Measurements from ENCODE around the gene KMO. TPM values are rescaled to one million over a fixed set of nuclear protein-coding genes. Genes with fewer than 3 reads are reported as not detected.

Gene KMO
- total RNA-seq, 1 donor from 2014 or later, result not detected

- no peak for TF ChIP-seq CTCF (IDR thresholded peaks at IDR 0.05; ENCODE audit: unreplicated experiment)
- Mint-ChIP-seq H3K4me1 (ENCODE audit: low read depth) (peaks cover 9% of the 10 kb centered on the region), H3K36me3 (ENCODE audit: insufficient read depth) (no peaks in the 10 kb centered on the region), H3K4me3 (ENCODE audit: low read depth) (no peak overlapping the region), H3K27ac (no peak overlapping the region), H3K9me3 (ENCODE audit: low read depth) (no peaks in the 10 kb centered on the region), H3K27me3 (no peaks in the 10 kb centered on the region)
- DNase-seq (ENCODE audit: low spot score, unreplicated experiment), result no peak
Measured at GRCh38 chr1:241527146-241527545, 5.0 kb upstream of the KMO start.

- peak overlapping the region; percentile 76 for H3K4me3 Mint-ChIP-seq (ENCODE audit: low read depth)
- H3K4me1 Mint-ChIP-seq (ENCODE audit: low read depth), result peaks cover 10% of the 10 kb centered on the region
- TF ChIP-seq CTCF (IDR thresholded peaks at IDR 0.05; ENCODE audit: unreplicated experiment), result peak; percentile 69
- peak overlapping the region; percentile 86 for H3K27ac Mint-ChIP-seq
- DNase-seq (ENCODE audit: low spot score, unreplicated experiment), result no peak
- no peaks in the 10 kb centered on the region for H3K36me3 Mint-ChIP-seq (ENCODE audit: insufficient read depth)
- no peaks in the 10 kb centered on the region for H3K9me3 Mint-ChIP-seq (ENCODE audit: low read depth)
- no peaks in the 10 kb centered on the region for H3K27me3 Mint-ChIP-seq
Measured at GRCh38 chr1:241531195-241532161, 700 bp upstream of the KMO start.

- H3K4me3 Mint-ChIP-seq (ENCODE audit: low read depth), result no peak overlapping the region
- H3K36me3 Mint-ChIP-seq (ENCODE audit: insufficient read depth), result no peaks in the 10 kb centered on the region
Measured at GRCh38 chr1:241532864-241533263, 686 bp downstream of the KMO start.

GRCh38 chr1:241533326-241534115 lies 1.3 kb downstream of the KMO start:
- H3K4me3 Mint-ChIP-seq (ENCODE audit: low read depth), result no peak overlapping the region
- peaks cover 10% of the 10 kb centered on the region for H3K4me1 Mint-ChIP-seq (ENCODE audit: low read depth)
- H3K36me3 Mint-ChIP-seq (ENCODE audit: insufficient read depth), result no peaks in the 10 kb centered on the region
- no peaks in the 10 kb centered on the region for H3K9me3 Mint-ChIP-seq (ENCODE audit: low read depth)
- no peaks in the 10 kb centered on the region for H3K27me3 Mint-ChIP-seq
- DNase-seq (ENCODE audit: low spot score, unreplicated experiment), result no peak
- H3K27ac Mint-ChIP-seq, result no peak overlapping the region
- TF ChIP-seq CTCF (IDR thresholded peaks at IDR 0.05; ENCODE audit: unreplicated experiment), result no peak

More at GRCh38 chr1:241532864-241533263, 686 bp downstream of the KMO start:
- no peak for TF ChIP-seq CTCF (IDR thresholded peaks at IDR 0.05; ENCODE audit: unreplicated experiment)
- Mint-ChIP-seq H3K27ac (no peak overlapping the region), H3K9me3 (ENCODE audit: low read depth) (no peaks in the 10 kb centered on the region), H3K4me1 (ENCODE audit: low read depth) (peaks cover 10% of the 10 kb centered on the region), H3K27me3 (no peaks in the 10 kb centered on the region)
- DNase-seq (ENCODE audit: low spot score, unreplicated experiment), result no peak

- Mint-ChIP-seq H3K27ac (no peak overlapping the region), H3K4me3 (ENCODE audit: low read depth) (no peak overlapping the region), H3K4me1 (ENCODE audit: low read depth) (peaks cover 7% of the 10 kb centered on the region), H3K36me3 (ENCODE audit: insufficient read depth) (no peaks in the 10 kb centered on the region), H3K27me3 (no peaks in the 10 kb centered on the region), H3K9me3 (ENCODE audit: low read depth) (no peaks in the 10 kb centered on the region)
- no peak for TF ChIP-seq CTCF (IDR thresholded peaks at IDR 0.05; ENCODE audit: unreplicated experiment)
- DNase-seq (ENCODE audit: low spot score, unreplicated experiment), result no peak
Measured at GRCh38 chr1:241536304-241536703, 4.1 kb downstream of the KMO start.
